Loucy (cell line): ENCODE results near the gene BRPF3.

Experiments
- H2AFZ ChIP-seq: fragments of 200-600 bp; sonication (generic); 2 replicates; pipeline ENCODE4 v1.6.0; 2016; ENCODE audit warnings: antibody characterized with exemption, mild to moderate bottlenecking, low read length, moderate library complexity
- H3F3A ChIP-seq: fragments of 200-600 bp; 2 replicates; pipeline ENCODE4 v1.6.0; 2016; ENCODE audit warnings: antibody characterized with exemption, low read depth, mild to moderate bottlenecking
- H3K27me3 ChIP-seq: fragments of 200-600 bp; sonication (generic); 2 replicates; pipeline ENCODE4 v1.6.1; 2014; ENCODE audit warnings: low read length, mild to moderate bottlenecking; ENCODE audit not compliant: insufficient read depth, poor library complexity, severe bottlenecking
- H3K36me3 ChIP-seq: fragments of 200-600 bp; sonication (generic); 2 replicates; pipeline ENCODE4 v1.6.1; 2016; ENCODE audit warnings: low read length; ENCODE audit not compliant: insufficient read depth
- H3K4me1 ChIP-seq: fragments of 200-600 bp; sonication (generic); 2 replicates; pipeline ENCODE4 v1.5.1; 2014; ENCODE audit warnings: low read length, mild to moderate bottlenecking; ENCODE audit not compliant: insufficient read depth, poor library complexity, severe bottlenecking
- H3K4me2 ChIP-seq: fragments of 200-600 bp; sonication (generic); 2 replicates; pipeline ENCODE4 v1.6.0; 2014; ENCODE audit warnings: antibody characterized with exemption, low read length, low read depth, mild to moderate bottlenecking; ENCODE audit not compliant: poor library complexity, severe bottlenecking
- H3K4me3 ChIP-seq: fragments of 200-600 bp; sonication (generic); 2 replicates; pipeline ENCODE4 v1.5.1; 2014; ENCODE audit warnings: low read length, mild to moderate bottlenecking, mixed read lengths; ENCODE audit not compliant: poor library complexity, severe bottlenecking
- H3K79me2 ChIP-seq: fragments of 200-600 bp; sonication (generic); 2 replicates; pipeline ENCODE4 v1.6.1; 2014; ENCODE audit warnings: low read length; ENCODE audit not compliant: insufficient read depth
- H3K9ac ChIP-seq: fragments of 200-600 bp; sonication (generic); 2 replicates; pipeline ENCODE4 v1.6.0; 2014; ENCODE audit warnings: mild to moderate bottlenecking, low read depth, low read length, moderate library complexity; ENCODE audit not compliant: poor library complexity, severe bottlenecking
- H3K9me2 ChIP-seq: fragments of 200-600 bp; sonication (generic); replicated peaks from 2 replicates; pipeline ENCODE4 v1.6.1; 2016; ENCODE audit warnings: low read depth, low read length, mixed read lengths
- H3K9me3 ChIP-seq: fragments of 200-600 bp; sonication (generic); 2 replicates; pipeline ENCODE4 v1.6.1; 2014; ENCODE audit warnings: mild to moderate bottlenecking, antibody characterized with exemption, low read length, low read depth; ENCODE audit not compliant: insufficient read depth
- H4K20me1 ChIP-seq: fragments of 200-600 bp; sonication (generic); 2 replicates; pipeline ENCODE4 v1.6.0; 2014; ENCODE audit warnings: antibody characterized with exemption, low read length, mild to moderate bottlenecking; ENCODE audit not compliant: insufficient read depth, poor library complexity, severe bottlenecking
- EZH2phosphoT487 ChIP-seq: fragments of 200-600 bp; IDR thresholded peaks from 2 replicates; pipeline ENCODE4 v1.6.1; 2018; ENCODE audit warnings: antibody characterized with exemption, mild to moderate bottlenecking, moderate library complexity, borderline replicate concordance
- TF ChIP-seq, protein P1 (sequence below): fragments of 200-600 bp; sonication (generic); conservative IDR thresholded peaks from 2 replicates; pipeline ENCODE4 v1.5.1; 2014; ENCODE audit warnings: mild to moderate bottlenecking, antibody characterized with exemption, low read length

BRPF3 gene

DNA sequence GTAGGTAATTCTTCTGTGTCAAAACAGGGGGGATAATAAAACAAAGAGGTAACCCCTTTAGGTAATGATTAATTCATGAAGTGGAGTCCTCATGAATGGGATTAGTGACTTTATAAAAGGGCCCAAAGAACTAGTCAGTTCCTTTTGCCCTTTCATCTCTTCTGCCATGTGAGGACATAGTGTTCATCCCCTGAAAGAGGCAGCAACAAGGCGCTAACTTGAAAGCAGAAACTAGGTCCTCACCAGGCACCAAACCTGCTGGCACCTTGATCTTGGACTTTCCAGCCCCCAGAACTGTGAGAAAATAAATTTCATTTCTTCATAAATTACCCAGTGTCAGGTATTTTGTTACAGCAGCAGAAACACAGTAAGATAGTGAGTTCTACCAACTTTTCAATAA, 16.4 kb upstream of the BRPF3 start:
- peaks cover 4% of the 10 kb centered on the region for H3K4me1 ChIP-seq
- no peaks in the 10 kb centered on the region for H3K27me3 ChIP-seq
- no peaks in the 10 kb centered on the region for H3F3A ChIP-seq
- no peak overlapping the region for H2AFZ ChIP-seq
- H3K36me3 ChIP-seq: no peaks in the 10 kb centered on the region
- no peak overlapping the region for H3K4me2 ChIP-seq
- TF ChIP-seq, protein P1, sequence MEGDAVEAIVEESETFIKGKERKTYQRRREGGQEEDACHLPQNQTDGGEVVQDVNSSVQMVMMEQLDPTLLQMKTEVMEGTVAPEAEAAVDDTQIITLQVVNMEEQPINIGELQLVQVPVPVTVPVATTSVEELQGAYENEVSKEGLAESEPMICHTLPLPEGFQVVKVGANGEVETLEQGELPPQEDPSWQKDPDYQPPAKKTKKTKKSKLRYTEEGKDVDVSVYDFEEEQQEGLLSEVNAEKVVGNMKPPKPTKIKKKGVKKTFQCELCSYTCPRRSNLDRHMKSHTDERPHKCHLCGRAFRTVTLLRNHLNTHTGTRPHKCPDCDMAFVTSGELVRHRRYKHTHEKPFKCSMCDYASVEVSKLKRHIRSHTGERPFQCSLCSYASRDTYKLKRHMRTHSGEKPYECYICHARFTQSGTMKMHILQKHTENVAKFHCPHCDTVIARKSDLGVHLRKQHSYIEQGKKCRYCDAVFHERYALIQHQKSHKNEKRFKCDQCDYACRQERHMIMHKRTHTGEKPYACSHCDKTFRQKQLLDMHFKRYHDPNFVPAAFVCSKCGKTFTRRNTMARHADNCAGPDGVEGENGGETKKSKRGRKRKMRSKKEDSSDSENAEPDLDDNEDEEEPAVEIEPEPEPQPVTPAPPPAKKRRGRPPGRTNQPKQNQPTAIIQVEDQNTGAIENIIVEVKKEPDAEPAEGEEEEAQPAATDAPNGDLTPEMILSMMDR: no peak
- TF ChIP-seq EZH2phosphoT487: no peak
- H3K9me3 ChIP-seq: peaks cover 9% of the 10 kb centered on the region
- H3K4me3 ChIP-seq: no peak overlapping the region
- no peaks in the 10 kb centered on the region for H3K79me2 ChIP-seq
- no peaks in the 10 kb centered on the region for H4K20me1 ChIP-seq
- no peaks in the 10 kb centered on the region for H3K9me2 ChIP-seq
- no peak overlapping the region for H3K9ac ChIP-seq

DNA sequence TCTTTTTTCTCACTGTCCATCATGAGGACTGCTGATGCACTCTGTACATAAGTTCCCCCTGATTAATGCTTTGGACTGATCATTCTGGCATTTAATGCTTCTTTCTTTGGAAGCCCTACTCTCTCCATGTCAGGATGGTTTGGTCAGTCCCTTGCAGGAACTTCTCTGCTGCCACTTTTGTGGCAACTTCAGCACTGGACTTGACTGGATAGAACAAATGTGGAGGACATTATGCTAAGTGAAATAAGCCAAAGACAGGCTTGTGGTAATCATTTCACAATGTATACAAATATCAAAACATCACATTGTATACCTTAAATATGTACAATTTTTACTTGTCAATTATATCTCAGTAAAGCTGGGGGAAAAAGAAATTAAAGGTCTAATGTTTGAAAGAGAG, 12.2 kb upstream of the BRPF3 start:
- Histone ChIP-seq H3K4me1 (no peaks in the 10 kb centered on the region), H3F3A (no peaks in the 10 kb centered on the region), H3K9me2 (no peaks in the 10 kb centered on the region), H3K4me2 (no peak overlapping the region), H4K20me1 (no peaks in the 10 kb centered on the region), H2AFZ (no peak overlapping the region), H3K9ac (no peak overlapping the region), H3K9me3 (no peaks in the 10 kb centered on the region), H3K27me3 (no peaks in the 10 kb centered on the region), H3K4me3 (no peak overlapping the region), H3K36me3 (no peaks in the 10 kb centered on the region), H3K79me2 (no peaks in the 10 kb centered on the region)
- TF ChIP-seq, protein P1: no peak
- no peak for TF ChIP-seq EZH2phosphoT487

DNA sequence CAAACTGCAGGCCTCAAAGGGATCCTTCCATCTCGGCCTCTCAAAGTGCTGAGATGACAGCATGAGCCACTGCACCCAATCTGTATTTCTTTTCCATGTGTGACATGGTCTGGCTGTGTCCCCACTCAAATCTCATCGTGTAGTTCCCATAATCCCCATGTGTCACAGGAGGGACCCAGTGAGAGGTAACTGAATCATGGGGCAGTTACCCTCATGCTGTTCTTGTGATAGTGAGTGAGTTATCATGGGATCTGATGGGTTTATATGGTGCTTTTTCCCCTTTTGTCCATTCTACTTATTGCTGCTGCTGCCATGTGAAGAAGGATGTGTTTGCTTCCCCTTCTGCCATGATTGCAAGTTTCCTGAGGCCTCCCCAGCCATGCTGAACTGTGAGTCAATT, 10.3 kb upstream of the BRPF3 start:
- Histone ChIP-seq H3K9me3 (no peaks in the 10 kb centered on the region), H3K27me3 (no peaks in the 10 kb centered on the region), H3F3A (no peaks in the 10 kb centered on the region), H3K4me2 (no peak overlapping the region), H3K4me3 (no peak overlapping the region), H3K79me2 (no peaks in the 10 kb centered on the region), H4K20me1 (no peaks in the 10 kb centered on the region), H3K36me3 (no peaks in the 10 kb centered on the region), H2AFZ (no peak overlapping the region), H3K9me2 (no peaks in the 10 kb centered on the region), H3K9ac (no peak overlapping the region), H3K4me1 (no peaks in the 10 kb centered on the region)
- TF ChIP-seq, protein P1: no peak
- TF ChIP-seq EZH2phosphoT487: no peak
